Measurements from ENCODE around the gene UBQLNL. TPM values are rescaled to one million over a fixed set of nuclear protein-coding genes. Genes with fewer than 3 reads are reported as not detected.

Gene UBQLNL
- polyA plus RNA-seq, 1 of the 3 experiments (the other 2 are of a cell fraction) = 0.03 TPM

- TF ChIP-seq, protein P1, sequence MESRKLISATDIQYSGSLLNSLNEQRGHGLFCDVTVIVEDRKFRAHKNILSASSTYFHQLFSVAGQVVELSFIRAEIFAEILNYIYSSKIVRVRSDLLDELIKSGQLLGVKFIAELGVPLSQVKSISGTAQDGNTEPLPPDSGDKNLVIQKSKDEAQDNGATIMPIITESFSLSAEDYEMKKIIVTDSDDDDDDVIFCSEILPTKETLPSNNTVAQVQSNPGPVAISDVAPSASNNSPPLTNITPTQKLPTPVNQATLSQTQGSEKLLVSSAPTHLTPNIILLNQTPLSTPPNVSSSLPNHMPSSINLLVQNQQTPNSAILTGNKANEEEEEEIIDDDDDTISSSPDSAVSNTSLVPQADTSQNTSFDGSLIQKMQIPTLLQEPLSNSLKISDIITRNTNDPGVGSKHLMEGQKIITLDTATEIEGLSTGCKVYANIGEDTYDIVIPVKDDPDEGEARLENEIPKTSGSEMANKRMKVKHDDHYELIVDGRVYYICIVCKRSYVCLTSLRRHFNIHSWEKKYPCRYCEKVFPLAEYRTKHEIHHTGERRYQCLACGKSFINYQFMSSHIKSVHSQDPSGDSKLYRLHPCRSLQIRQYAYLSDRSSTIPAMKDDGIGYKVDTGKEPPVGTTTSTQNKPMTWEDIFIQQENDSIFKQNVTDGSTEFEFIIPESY (IDR thresholded peaks at IDR 0.05; ENCODE audit: borderline replicate concordance, low read depth) = no peak
Observed at GRCh38 chr11:5505363-5506048, 11.0 kb downstream of the UBQLNL start (continued).

DNA sequence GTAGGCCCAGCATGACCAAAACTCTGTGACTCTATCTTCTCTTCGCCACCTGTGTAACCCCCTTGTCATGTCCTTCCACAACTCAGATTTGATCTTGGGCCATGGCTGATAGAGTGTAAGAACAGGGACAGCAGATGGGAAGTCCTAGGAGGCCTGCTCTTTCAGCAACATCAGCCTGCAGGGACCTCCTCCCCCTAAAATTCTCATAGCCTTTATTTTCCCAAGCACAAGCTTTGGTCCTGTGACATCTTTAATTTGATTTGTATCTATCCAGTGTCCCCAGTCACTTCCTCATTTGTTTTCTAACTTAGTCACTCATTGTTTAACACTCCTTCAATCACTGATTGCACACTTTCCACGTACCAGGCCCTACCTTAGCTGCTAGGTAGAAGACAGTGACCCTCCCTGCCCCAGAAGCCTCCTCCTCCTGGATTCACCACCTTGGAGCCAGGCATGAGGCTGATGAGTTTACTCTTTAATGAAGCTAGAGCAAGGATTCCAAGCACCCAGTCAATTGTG lies 12.0 kb downstream of the UBQLNL start:
- H3K79me2 ChIP-seq (ENCODE audit: insufficient read depth) = no peaks in the 10 kb centered on the region
- no peak overlapping the region for H2AFZ ChIP-seq (ENCODE audit: low read depth)
- no peaks in the 10 kb centered on the region for H3F3A ChIP-seq (replicated peaks; ENCODE audit: insufficient read depth)
- H4K20me1 ChIP-seq (ENCODE audit: insufficient read depth) = no peaks in the 10 kb centered on the region
- H3K27ac ChIP-seq (ENCODE audit: low read depth in 2 of 2, low read length in 1 of 2) = no peak overlapping the region
- no peaks in the 10 kb centered on the region for H3K9me2 ChIP-seq
- CTCF ChIA-PET = no interaction called here
- no peaks in the 10 kb centered on the region for H3K36me3 ChIP-seq (replicated peaks in 1 of 2; ENCODE audit: control insufficient read depth in 1 of 2, insufficient read depth in 2 of 2, low read length in 1 of 2)
- H3K4me1 ChIP-seq (ENCODE audit: control insufficient read depth in 1 of 2, insufficient read depth in 2 of 2, low read depth in 1 of 2, low read length in 1 of 2) = no peaks in the 10 kb centered on the region; a peak in 1 of 4 replicates
- no peak overlapping the region for H3K4me2 ChIP-seq
- no peaks in the 10 kb centered on the region for H3K27me3 ChIP-seq (ENCODE audit: insufficient read depth)
- no peaks in the 10 kb centered on the region for H3K9me3 ChIP-seq
- no peak overlapping the region for H3K9ac ChIP-seq
- POLR2A ChIA-PET = no interaction called here
- WGBS (ENCODE audit: low lambda C conversion rate) = 0% methylated on average over 2 of the region's 2 CpGs
- no peak for DNase-seq
- TF ChIP-seq MEF2A (IDR thresholded peaks at IDR 0.05; ENCODE audit: borderline replicate concordance, low read depth) = no peak
- H3K4me3 ChIP-seq (ENCODE audit: low read depth in 2 of 2, low read length in 1 of 2) = no peak overlapping the region

GRCh38 chr11:5500393-5500801 lies 16.1 kb downstream of the UBQLNL start:
- Histone ChIP-seq H3K9me2 (no peaks in the 10 kb centered on the region), H3K9ac (no peak overlapping the region), H3K79me2 (ENCODE audit: insufficient read depth) (no peaks in the 10 kb centered on the region), H3K4me1 (ENCODE audit: control insufficient read depth in 1 of 2, insufficient read depth in 2 of 2, low read depth in 1 of 2, low read length in 1 of 2) (no peaks in the 10 kb centered on the region), H3K4me3 (ENCODE audit: low read depth in 2 of 2, low read length in 1 of 2) (no peak overlapping the region), H3K36me3 (replicated peaks in 1 of 2; ENCODE audit: control insufficient read depth in 1 of 2, insufficient read depth in 2 of 2, low read length in 1 of 2) (no peaks in the 10 kb centered on the region), H3K9me3 (no peaks in the 10 kb centered on the region), H3K27ac (ENCODE audit: low read depth in 2 of 2, low read length in 1 of 2) (no peak overlapping the region), H4K20me1 (ENCODE audit: insufficient read depth) (no peaks in the 10 kb centered on the region), H3F3A (replicated peaks; ENCODE audit: insufficient read depth) (no peaks in the 10 kb centered on the region), H2AFZ (ENCODE audit: low read depth) (no peak overlapping the region), H3K4me2 (no peak overlapping the region), H3K27me3 (ENCODE audit: insufficient read depth) (no peaks in the 10 kb centered on the region)
- whole genome bisulfite sequencing (ENCODE audit: low lambda C conversion rate) = no CpG with 5 or more reads among the region's 6 CpGs
- no peak for TF ChIP-seq FOSL2 (IDR thresholded peaks at IDR 0.05; ENCODE audit: borderline replicate concordance, low read depth)
- no peak for TF ChIP-seq REST (IDR thresholded peaks at IDR 0.05; ENCODE audit: low read depth, low read length)
- no peak for TF ChIP-seq CHD2 (IDR thresholded peaks at IDR 0.05; ENCODE audit: low read length, partially characterized antibody)
- TF ChIP-seq RAD21 (IDR thresholded peaks at IDR 0.05; ENCODE audit: low read length) = no peak
- TF ChIP-seq, protein P2, sequence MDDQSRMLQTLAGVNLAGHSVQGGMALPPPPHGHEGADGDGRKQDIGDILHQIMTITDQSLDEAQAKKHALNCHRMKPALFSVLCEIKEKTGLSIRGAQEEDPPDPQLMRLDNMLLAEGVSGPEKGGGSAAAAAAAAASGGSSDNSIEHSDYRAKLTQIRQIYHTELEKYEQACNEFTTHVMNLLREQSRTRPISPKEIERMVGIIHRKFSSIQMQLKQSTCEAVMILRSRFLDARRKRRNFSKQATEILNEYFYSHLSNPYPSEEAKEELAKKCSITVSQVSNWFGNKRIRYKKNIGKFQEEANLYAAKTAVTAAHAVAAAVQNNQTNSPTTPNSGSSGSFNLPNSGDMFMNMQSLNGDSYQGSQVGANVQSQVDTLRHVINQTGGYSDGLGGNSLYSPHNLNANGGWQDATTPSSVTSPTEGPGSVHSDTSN (IDR thresholded peaks at IDR 0.05) = no peak
- no peak for TF ChIP-seq JUND (IDR thresholded peaks at IDR 0.05)
- no peak for TF ChIP-seq TAF1 (IDR thresholded peaks at IDR 0.05; ENCODE audit: borderline replicate concordance, low read depth, low read length)
- TF ChIP-seq GATA2 (CRISPR knock-in tag; IDR thresholded peaks at IDR 0.05) = no peak
- TF ChIP-seq ELF1 (IDR thresholded peaks at IDR 0.05) = no peak
- TF ChIP-seq RXRA (IDR thresholded peaks at IDR 0.05; ENCODE audit: borderline replicate concordance, low read depth) = no peak
- ChIA-PET CTCF (interaction anchor here (1.0 kb wide), 1 partner anchor 863 kb away, joined by 4 read pairs; no protein-coding TSS in a partner anchor), POLR2A (no interaction called here)
- DNase-seq = no peak

Measured in SK-N-SH (cell line).